Activated CD8-positive, alpha-beta memory T cell treated with anti-CD3 and anti-CD28 coated beads, Interleukin-2, amount 10 ng/mL, durations not matched to agents 7 days and 5 days (primary cell): ENCODE data around the gene WFIKKN1. TPM values are rescaled to one million over a fixed set of nuclear protein-coding genes. Genes with fewer than 3 reads are reported as not detected.

Source experiments
- ATAC-seq: fragments of 150-1000 bp; cut with Tn5 transposase; one replicate; pipeline ENCODE4 v1.10.0; 2021; ENCODE audit warnings: moderate library complexity
- CTCF ChIA-PET: fragments of 350-600 bp; sonication (Branson Sonifier 250); formaldehyde crosslinking; loops from one replicate; lab custom pipeline; 2021; ENCODE audit warnings: antibody characterized with exemption; lab: Charles Lee
- DNase-seq: peaks from one replicate; pipeline ENCODE4 v3.0.0-alpha.2; 2020
- H3K27ac Mint-ChIP-seq: one replicate; pipeline ENCODE4 v1.8.0; 2021; ENCODE audit warnings: mild to moderate bottlenecking, mixed read lengths
- H3K27me3 Mint-ChIP-seq: one replicate; pipeline ENCODE4 v1.8.0; 2021; ENCODE audit warnings: mixed read lengths
- H3K36me3 Mint-ChIP-seq: one replicate; pipeline ENCODE4 v1.8.0; 2021; ENCODE audit warnings: mild to moderate bottlenecking, mixed read lengths
- H3K4me1 Mint-ChIP-seq: one replicate; pipeline ENCODE4 v1.8.0; 2021; ENCODE audit warnings: mixed read lengths
- H3K4me3 Mint-ChIP-seq: one replicate; pipeline ENCODE4 v1.8.0; 2021; ENCODE audit warnings: mild to moderate bottlenecking, moderate library complexity, mixed read lengths
- H3K9me3 Mint-ChIP-seq: one replicate; pipeline ENCODE4 v1.8.0; 2022; ENCODE audit warnings: low read depth, mixed read lengths
- total RNA-seq, 2 experiments: library from RNA; stranded (reverse); gene quantifications; one replicate each; pipeline ENCODE4 v1.2.3, GENCODE V29; 2021

The WFIKKN1 gene
- total RNA-seq, 2 experiments from 2014 or later, result 0.12 to 0.23 TPM

- Mint-ChIP-seq H3K27ac (peak within 1 kb of the TSS; percentile 44), H3K9me3 (no peaks in the 10 kb centered on the region)
Measured at GRCh38 chr16:641326-642188, 10.8 kb downstream of the WFIKKN1 start, which contains the start of gene MCRIP2. Gene MCRIP2, plus strand, starts transcription at chr16:641828. Its CDS starts 164 bp downstream, at chr16:641992.

DNA sequence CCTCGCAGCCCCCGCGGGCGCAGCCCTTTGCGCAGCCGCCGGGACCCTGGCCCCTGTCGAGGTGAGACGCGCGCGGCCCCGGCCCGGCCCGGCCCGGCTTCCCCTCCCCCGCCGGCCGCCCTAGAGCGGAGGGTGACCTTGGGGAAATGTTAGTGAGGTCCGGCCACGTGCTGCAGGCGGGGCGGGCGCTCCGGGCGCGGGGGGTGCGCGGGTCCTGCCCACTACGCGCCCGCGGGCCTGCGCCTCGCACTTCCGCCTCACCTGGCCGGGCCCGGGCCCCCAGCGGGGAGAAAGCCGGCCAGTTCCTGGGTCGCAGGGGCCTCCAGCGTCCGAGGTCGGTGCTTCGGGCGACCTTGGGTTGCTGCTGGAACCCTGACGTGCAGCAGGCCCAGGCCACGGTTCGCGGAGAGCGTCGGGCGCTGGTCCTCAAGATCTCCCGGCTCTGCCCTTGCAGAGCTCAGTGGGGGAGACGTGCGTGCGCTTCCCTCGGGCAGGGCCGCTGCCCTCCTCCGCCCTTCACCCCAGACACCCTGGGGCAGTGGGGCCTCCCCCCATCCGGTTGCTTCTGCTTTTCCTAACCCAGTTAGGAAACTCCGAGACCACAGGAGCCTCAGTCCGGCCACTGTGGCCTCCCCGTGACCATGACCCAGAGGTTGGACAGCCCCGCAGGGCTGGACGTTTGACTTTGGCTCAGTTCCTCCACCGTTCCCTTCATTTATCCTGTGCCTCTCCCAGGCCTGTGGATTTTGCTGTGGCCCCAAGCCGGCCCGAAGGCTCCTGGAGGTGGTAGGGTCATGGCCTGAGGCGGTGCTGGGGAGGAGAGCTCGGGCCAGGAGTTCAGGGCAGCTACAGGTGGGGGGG is 11.6 kb downstream of the WFIKKN1 start:
- ATAC-seq (peak; percentile 51), DNase-seq (peak; percentile 62)
- H3K9me3 Mint-ChIP-seq, result no peaks in the 10 kb centered on the region
- H3K27me3 Mint-ChIP-seq, result no peaks in the 10 kb centered on the region
- peak overlapping the region; percentile 69 for H3K4me3 Mint-ChIP-seq
- H3K36me3 Mint-ChIP-seq, result no peaks in the 10 kb centered on the region
- CTCF ChIA-PET, result interaction anchor here (0.7 to 1.9 kb wide), 4 partner anchors 22 to 63 kb away, joined by 3 to 6 read pairs (median 3); partner anchors contain the start of gene RHOT2
- peaks cover 14% of the 10 kb centered on the region for H3K4me1 Mint-ChIP-seq
- H3K27ac Mint-ChIP-seq, result peak overlapping the region; percentile 44

More at GRCh38 chr16:641326-642188, 10.8 kb downstream of the WFIKKN1 start, which contains the start of gene MCRIP2:
- H3K27me3 Mint-ChIP-seq, result no peaks in the 10 kb centered on the region
- CTCF ChIA-PET, result interaction anchor here (1.0 kb wide), 1 partner anchor 62 kb away, joined by 3 read pairs; no protein-coding TSS in a partner anchor
- ATAC-seq, result peak; percentile 75
- DNase-seq, result peak; percentile 82
- peak within 1 kb of the TSS; percentile 69 for H3K4me3 Mint-ChIP-seq
- H3K4me1 Mint-ChIP-seq, result peaks cover 17% of the 10 kb centered on the region
- no peaks in the 10 kb centered on the region for H3K36me3 Mint-ChIP-seq

- H3K36me3 Mint-ChIP-seq, result no peaks in the 10 kb centered on the region
- no peaks in the 10 kb centered on the region for H3K9me3 Mint-ChIP-seq
- H3K27me3 Mint-ChIP-seq, result no peaks in the 10 kb centered on the region
- CTCF ChIA-PET, result interaction anchor here (0.7 to 1.9 kb wide), 3 partner anchors 21 to 43 kb away, joined by 3 to 6 read pairs (median 3); partner anchors contain the start of gene RHOT2
- no peak overlapping the region for H3K27ac Mint-ChIP-seq
- no peak for DNase-seq
- peak overlapping the region; percentile 69 for H3K4me3 Mint-ChIP-seq
- peaks cover 15% of the 10 kb centered on the region for H3K4me1 Mint-ChIP-seq
- no peak for ATAC-seq
Measured at GRCh38 chr16:643050-643368, 12.2 kb downstream of the WFIKKN1 start.

GRCh38 chr16:644556-644955 is 13.8 kb downstream of the WFIKKN1 start:
- Mint-ChIP-seq H3K27ac (peak overlapping the region; percentile 59), H3K4me1 (peaks cover 17% of the 10 kb centered on the region), H3K4me3 (no peak overlapping the region)

DNA sequence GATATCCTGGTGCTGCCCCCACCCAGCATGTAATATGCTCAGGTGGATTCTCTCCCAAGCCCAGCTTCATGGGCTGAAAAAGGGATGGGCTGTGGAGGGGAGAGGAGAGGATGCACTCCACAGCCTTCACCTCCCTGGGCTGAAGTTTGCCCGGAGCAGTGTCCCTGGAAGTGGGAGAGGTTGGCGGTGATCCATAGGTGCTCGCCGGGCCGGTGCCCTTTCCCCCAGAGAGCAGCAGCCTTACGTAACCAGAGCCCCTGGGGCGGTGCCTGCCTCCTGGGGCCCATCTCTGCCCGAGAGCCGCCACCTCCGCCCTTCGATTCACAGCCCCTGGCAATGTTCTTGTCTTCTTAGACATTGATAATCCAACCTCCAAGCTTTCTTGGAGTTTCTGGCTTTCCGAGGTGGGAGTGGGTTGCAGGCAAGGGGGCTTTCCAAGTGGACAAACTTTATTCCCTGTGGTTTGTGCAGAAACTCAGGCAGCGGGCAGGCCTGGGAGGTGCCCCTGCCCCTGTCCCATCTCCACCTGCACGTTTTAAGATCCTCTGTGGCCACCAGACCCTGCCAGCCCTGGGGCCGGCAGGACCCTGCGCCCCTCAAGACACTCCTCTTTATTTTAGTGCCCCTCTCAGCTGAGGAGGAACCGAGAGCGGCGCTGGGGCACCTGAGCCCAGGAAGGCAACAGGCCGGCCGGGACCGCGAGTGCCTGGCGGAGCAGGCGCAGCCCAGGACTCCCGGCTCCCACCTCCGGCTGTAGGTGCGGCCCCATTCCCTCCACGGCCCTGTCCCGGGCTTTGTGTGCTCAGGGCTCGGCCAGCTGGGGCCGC is 15.3 kb downstream of the WFIKKN1 start:
- no peak overlapping the region for H3K4me3 Mint-ChIP-seq
- H3K27me3 Mint-ChIP-seq, result no peaks in the 10 kb centered on the region
- no peaks in the 10 kb centered on the region for H3K9me3 Mint-ChIP-seq
- H3K4me1 Mint-ChIP-seq, result peaks cover 24% of the 10 kb centered on the region
- CTCF ChIA-PET, result no interaction called here
- ATAC-seq (no peak), DNase-seq (no peak)
- no peak overlapping the region for H3K27ac Mint-ChIP-seq
- H3K36me3 Mint-ChIP-seq, result no peaks in the 10 kb centered on the region

More at GRCh38 chr16:644556-644955, 13.8 kb downstream of the WFIKKN1 start:
- no peak for ATAC-seq
- Mint-ChIP-seq H3K27me3 (no peaks in the 10 kb centered on the region), H3K36me3 (no peaks in the 10 kb centered on the region), H3K9me3 (no peaks in the 10 kb centered on the region)
- no peak for DNase-seq
- CTCF ChIA-PET, result no interaction called here

DNA sequence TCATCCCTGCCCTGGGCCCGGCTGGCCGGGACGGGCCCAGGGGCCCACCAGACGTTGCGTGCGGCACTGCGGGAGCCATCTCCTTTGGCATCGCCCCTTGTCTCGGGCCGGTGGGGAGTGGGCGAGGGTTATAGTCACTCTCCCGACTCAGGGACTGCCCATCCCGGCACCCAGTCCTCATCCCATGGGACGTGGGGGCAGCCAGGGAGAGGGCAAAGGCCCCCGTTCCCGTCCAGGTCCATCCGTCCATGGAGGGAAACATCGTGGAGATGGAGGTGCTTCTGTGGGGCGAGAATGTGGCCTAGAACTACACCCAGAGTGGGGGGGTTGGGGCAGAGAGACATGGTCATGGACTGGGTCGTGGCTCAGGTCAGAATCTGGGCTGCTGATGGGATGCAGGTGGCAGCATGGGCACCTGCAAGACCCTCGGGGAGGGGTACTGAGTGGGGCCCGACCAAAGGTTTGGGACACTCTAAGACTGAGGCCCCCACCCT is 15.9 kb downstream of the WFIKKN1 start:
- H3K27ac Mint-ChIP-seq, result no peak overlapping the region
- H3K4me1 Mint-ChIP-seq, result peaks cover 24% of the 10 kb centered on the region
- no peak overlapping the region for H3K4me3 Mint-ChIP-seq
- H3K9me3 Mint-ChIP-seq, result no peaks in the 10 kb centered on the region
- H3K36me3 Mint-ChIP-seq, result no peaks in the 10 kb centered on the region
- H3K27me3 Mint-ChIP-seq, result no peaks in the 10 kb centered on the region
- DNase-seq, result no peak
- ATAC-seq, result no peak
- CTCF ChIA-PET, result no interaction called here

- no peak overlapping the region for H3K27ac Mint-ChIP-seq
- no peaks in the 10 kb centered on the region for H3K27me3 Mint-ChIP-seq
- no peak for ATAC-seq
- H3K9me3 Mint-ChIP-seq, result no peaks in the 10 kb centered on the region
- CTCF ChIA-PET, result interaction anchor here (0.6 to 1.7 kb wide), 9 partner anchors 7 to 93 kb away, joined by 3 to 7 read pairs (median 3); partner anchors contain the start of genes CIAO3, METTL26 and NHLRC4
- no peaks in the 10 kb centered on the region for H3K36me3 Mint-ChIP-seq
- DNase-seq, result no peak
- peaks cover 24% of the 10 kb centered on the region for H3K4me1 Mint-ChIP-seq
- H3K4me3 Mint-ChIP-seq, result no peak overlapping the region
Measured at GRCh38 chr16:647173-647902, 16.6 kb downstream of the WFIKKN1 start.

- no peaks in the 10 kb centered on the region for H3K27me3 Mint-ChIP-seq
- ATAC-seq (peak; percentile 25), DNase-seq (peak; percentile 66)
- no peaks in the 10 kb centered on the region for H3K36me3 Mint-ChIP-seq
- H3K4me3 Mint-ChIP-seq, result peak overlapping the region; percentile 75
- CTCF ChIA-PET, result interaction anchor here (0.6 to 2.5 kb wide), 15 partner anchors 8 to 119 kb away, joined by 3 to 13 read pairs (median 3); partner anchors contain the start of genes CIAO3, METTL26, NHLRC4 and PIGQ
- H3K9me3 Mint-ChIP-seq, result no peaks in the 10 kb centered on the region
- H3K4me1 Mint-ChIP-seq, result peaks cover 20% of the 10 kb centered on the region
- peak overlapping the region; percentile 78 for H3K27ac Mint-ChIP-seq
Measured at GRCh38 chr16:648071-648780, 17.4 kb downstream of the WFIKKN1 start.

DNA sequence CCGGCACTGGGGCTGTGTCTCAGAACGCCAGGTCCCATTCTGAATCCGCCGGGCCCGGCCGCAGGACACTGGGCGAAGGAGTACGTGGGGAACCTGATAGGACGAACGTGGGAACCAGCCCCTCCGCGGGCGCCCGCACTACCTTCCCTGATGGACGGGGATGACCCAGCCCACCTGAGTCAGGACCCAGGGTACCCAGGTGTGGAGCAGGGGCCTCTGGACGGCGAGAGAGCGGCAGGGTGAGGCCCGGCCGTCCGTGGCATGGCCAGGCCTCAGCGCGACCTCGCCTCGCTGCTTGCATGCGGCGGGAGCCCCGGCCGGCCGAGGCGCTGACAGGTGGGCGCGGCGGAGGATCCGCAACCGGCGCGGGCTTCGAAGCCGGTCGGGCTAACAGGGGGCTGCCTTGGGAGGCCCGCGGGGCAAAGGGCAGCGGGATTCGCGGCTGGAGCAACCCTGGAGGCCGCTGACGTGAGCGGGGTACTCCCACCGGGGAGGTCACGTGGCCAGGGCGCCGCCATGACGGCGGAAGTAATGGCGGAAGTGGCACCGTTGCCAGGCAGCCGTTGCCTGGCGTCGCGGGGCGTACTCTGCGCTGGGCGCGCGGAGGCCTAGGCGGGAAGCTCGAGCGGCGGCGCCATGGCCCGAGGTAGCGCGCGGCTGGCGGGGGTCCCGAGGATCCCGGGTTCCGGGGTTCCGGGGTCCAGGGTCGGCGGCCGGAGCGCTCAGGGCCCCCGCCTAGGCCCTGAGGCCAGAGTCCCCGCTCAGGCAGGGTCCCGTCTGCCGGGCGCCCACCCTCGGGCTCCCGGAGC is 18.2 kb downstream of the WFIKKN1 start, which contains the start of gene WDR90:
TSS of gene WDR90 (plus strand) at position 585 of the 809 bp plus-strand sequence. CDS start at position 637, 52 bp downstream.
- H3K27ac Mint-ChIP-seq, result peak within 1 kb of the TSS; percentile 78
- peaks cover 17% of the 10 kb centered on the region for H3K4me1 Mint-ChIP-seq
- H3K4me3 Mint-ChIP-seq, result peak within 1 kb of the TSS; percentile 75
- CTCF ChIA-PET, result interaction anchor here (0.6 to 2.5 kb wide), 13 partner anchors 9 to 120 kb away, joined by 3 to 13 read pairs (median 3); partner anchors contain the start of genes ANTKMT, CIAO3, METTL26 and RHOT2
- H3K27me3 Mint-ChIP-seq, result no peaks in the 10 kb centered on the region
- H3K9me3 Mint-ChIP-seq, result no peaks in the 10 kb centered on the region
- DNase-seq (peak; percentile 96), ATAC-seq (peak; percentile 88)
- H3K36me3 Mint-ChIP-seq, result no peaks in the 10 kb centered on the region

DNA sequence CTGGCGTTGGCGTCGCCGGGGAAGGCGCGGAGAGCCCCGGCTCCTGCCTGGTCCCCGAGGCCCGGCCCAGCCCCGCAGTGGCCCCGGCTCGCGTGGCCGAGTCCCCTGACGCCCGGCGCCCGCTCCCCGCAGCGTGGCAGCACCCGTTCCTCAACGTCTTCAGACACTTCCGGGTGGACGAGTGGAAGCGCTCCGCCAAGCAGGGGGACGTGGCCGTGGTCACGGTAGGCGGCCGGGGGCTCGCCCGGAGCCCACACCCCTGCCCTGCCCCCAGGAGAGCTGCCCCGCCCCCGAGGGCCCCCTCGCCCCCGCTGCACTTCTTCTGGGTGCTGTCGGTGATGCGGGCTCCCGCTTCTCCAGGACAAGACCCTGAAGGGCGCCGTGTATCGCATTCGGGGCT is 18.8 kb downstream of the WFIKKN1 start:
- peaks cover 12% of the 10 kb centered on the region for H3K4me1 Mint-ChIP-seq
- peak overlapping the region; percentile 72 for H3K4me3 Mint-ChIP-seq
- peak; percentile 34 for ATAC-seq
- H3K36me3 Mint-ChIP-seq, result no peaks in the 10 kb centered on the region
- no peak overlapping the region for H3K27ac Mint-ChIP-seq
- no peaks in the 10 kb centered on the region for H3K9me3 Mint-ChIP-seq
- DNase-seq, result peak; percentile 59
- no peaks in the 10 kb centered on the region for H3K27me3 Mint-ChIP-seq
- CTCF ChIA-PET, result interaction anchor here (0.6 to 2.5 kb wide), 6 partner anchors 10 to 121 kb away, joined by 3 to 13 read pairs (median 4); partner anchors contain the start of genes ANTKMT and RHOT2
